Neuronal stem cell (in vitro differentiated cells): ENCODE results near the gene ATP5MG. TPM values are rescaled to one million over a fixed set of nuclear protein-coding genes. Genes with fewer than 3 reads are reported as not detected.
A peak's percentile ranks its signal among the peaks of the same experiment; 100 is the strongest.

ENCODE experiments used
- DNase-seq: peaks from one replicate; pipeline ENCODE4 v3.0.0-alpha.2; 2013; ENCODE audit warnings: low spot score
- H2AFZ ChIP-seq: one replicate; pipeline ENCODE4 v1.6.1; 2013; ENCODE audit warnings: mild to moderate bottlenecking, low read length, inconsistent platforms
- H2AK5ac ChIP-seq: 2 replicates; pipeline ENCODE4 v1.6.1; 2013; ENCODE audit warnings: low read depth, mild to moderate bottlenecking, inconsistent platforms, low read length, moderate library complexity, mixed read lengths
- H2BK120ac ChIP-seq: 2 replicates; pipeline ENCODE4 v1.6.1; 2013; ENCODE audit warnings: low read depth, mild to moderate bottlenecking, inconsistent platforms, low read length, moderate library complexity, mixed read lengths
- H2BK12ac ChIP-seq: one replicate; pipeline ENCODE4 v1.6.1; 2013; ENCODE audit warnings: low read length, inconsistent platforms
- H2BK15ac ChIP-seq: 2 replicates; pipeline ENCODE4 v1.6.1; 2013; ENCODE audit warnings: mild to moderate bottlenecking, low read length, inconsistent platforms, mixed read lengths
- H2BK5ac ChIP-seq: one replicate; pipeline ENCODE4 v1.6.1; 2013; ENCODE audit warnings: inconsistent platforms, mild to moderate bottlenecking, low read length, moderate library complexity
- H3K14ac ChIP-seq: one replicate; pipeline ENCODE4 v1.6.1; 2013; ENCODE audit warnings: low read length, inconsistent platforms
- H3K18ac ChIP-seq: 2 replicates; pipeline ENCODE4 v1.6.1; 2013; ENCODE audit warnings: low read length, inconsistent platforms
- H3K23ac ChIP-seq: 2 replicates; pipeline ENCODE4 v1.6.1; 2013; ENCODE audit warnings: low read depth, mild to moderate bottlenecking, mixed read lengths, low read length, inconsistent platforms; ENCODE audit not compliant: poor library complexity
- H3K27ac ChIP-seq: replicated peaks from 3 replicates; pipeline ENCODE4 v1.5.1; 2013; ENCODE audit warnings: low read length, inconsistent platforms
- H3K27me3 ChIP-seq, 3 experiments: 2 replicates each; pipeline ENCODE4 v1.6.1; 2013; ENCODE audit warnings: low read length in 3 of 3, mild to moderate bottlenecking in 2 of 3, inconsistent platforms in 1 of 3, low read depth in 1 of 3, mixed read lengths in 1 of 3, moderate library complexity in 1 of 3; ENCODE audit not compliant: control insufficient read depth in 3 of 3, insufficient read depth in 3 of 3
- H3K36me3 ChIP-seq, 2 donors: replicated peaks in 1 of 2; 2 replicates each; pipeline ENCODE4 v1.6.1; 2013; ENCODE audit warnings: low read length in 2 of 2; ENCODE audit not compliant: control insufficient read depth in 2 of 2, insufficient read depth in 2 of 2
- H3K4ac ChIP-seq: 2 replicates; pipeline ENCODE4 v1.6.1; 2013; ENCODE audit warnings: inconsistent platforms, mild to moderate bottlenecking, low read length, moderate library complexity
- H3K4me1 ChIP-seq, 2 donors: 1 replicate in 1 of 2; 2 replicates in 1 of 2; pipeline ENCODE4 v1.6.1; 2013; ENCODE audit warnings: low read length in 2 of 2, low read depth in 1 of 2; ENCODE audit not compliant: control insufficient read depth in 2 of 2, insufficient read depth in 1 of 2
- H3K4me2 ChIP-seq: one replicate; pipeline ENCODE4 v1.6.1; 2013; ENCODE audit warnings: mild to moderate bottlenecking, low read length, inconsistent platforms; ENCODE audit not compliant: insufficient read depth, poor library complexity, severe bottlenecking
- H3K4me3 ChIP-seq, 2 donors: 2 replicates each; pipeline ENCODE4 v1.5.1; 2013; ENCODE audit warnings: low read length in 2 of 2, mild to moderate bottlenecking in 2 of 2, inconsistent platforms in 1 of 2, moderate library complexity in 1 of 2
- H3K79me1 ChIP-seq: one replicate; pipeline ENCODE4 v1.6.1; 2013; ENCODE audit warnings: low read depth, mild to moderate bottlenecking, inconsistent platforms, low read length, moderate library complexity
- H3K9ac ChIP-seq: one replicate; pipeline ENCODE4 v1.6.1; 2013; ENCODE audit warnings: mild to moderate bottlenecking, low read depth, low read length, inconsistent platforms; ENCODE audit not compliant: poor library complexity
- H3K9me3 ChIP-seq, 2 donors: replicated peaks in 1 of 2; 2 replicates each; pipeline versions ENCODE3 to v1.6.1; 2013; ENCODE audit warnings: low read length in 2 of 2, mild to moderate bottlenecking in 2 of 2, inconsistent platforms in 1 of 2, low read depth in 1 of 2, mixed read lengths in 1 of 2, moderate library complexity in 1 of 2; ENCODE audit not compliant: control insufficient read depth in 2 of 2, insufficient read depth in 1 of 2
- H4K8ac ChIP-seq: one replicate; pipeline ENCODE4 v1.6.1; 2013; ENCODE audit warnings: low read depth, mild to moderate bottlenecking, inconsistent platforms, low read length, moderate library complexity
- H4K91ac ChIP-seq: one replicate; pipeline ENCODE4 v1.6.1; 2013; ENCODE audit warnings: low read length, low read depth, mild to moderate bottlenecking, inconsistent platforms; ENCODE audit not compliant: poor library complexity
- WGBS, 2 donors: extraction: QIAGEN DNeasy Blood & Tissue Kit; methylation state at CpG; one replicate each; pipeline ENCODE4 v1.1.7; 2013; ENCODE audit warnings: missing lambda C conversion rate in 2 of 2, mixed read lengths in 1 of 2; ENCODE audit not compliant: insufficient read length in 2 of 2, insufficient replicate concordance in 1 of 2; ENCODE audit errors: extremely low coverage in 2 of 2; 5-methylcytosine and 5-hydroxymethylcytosine counted together
- polyA plus RNA-seq, 2 experiments: library from polyadenylated mRNA; stranded (reverse); fragments of 200-250 nt; gene quantifications; one replicate each; pipeline ENCODE4 v1.2.3, GENCODE V29; 2013

ATP5MG gene, protein sequence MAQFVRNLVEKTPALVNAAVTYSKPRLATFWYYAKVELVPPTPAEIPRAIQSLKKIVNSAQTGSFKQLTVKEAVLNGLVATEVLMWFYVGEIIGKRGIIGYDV
- polyA plus RNA-seq (2013, experiment 1 of 2), result 596 TPM
- polyA plus RNA-seq (2013, experiment 2 of 2), result 596 TPM

DNA sequence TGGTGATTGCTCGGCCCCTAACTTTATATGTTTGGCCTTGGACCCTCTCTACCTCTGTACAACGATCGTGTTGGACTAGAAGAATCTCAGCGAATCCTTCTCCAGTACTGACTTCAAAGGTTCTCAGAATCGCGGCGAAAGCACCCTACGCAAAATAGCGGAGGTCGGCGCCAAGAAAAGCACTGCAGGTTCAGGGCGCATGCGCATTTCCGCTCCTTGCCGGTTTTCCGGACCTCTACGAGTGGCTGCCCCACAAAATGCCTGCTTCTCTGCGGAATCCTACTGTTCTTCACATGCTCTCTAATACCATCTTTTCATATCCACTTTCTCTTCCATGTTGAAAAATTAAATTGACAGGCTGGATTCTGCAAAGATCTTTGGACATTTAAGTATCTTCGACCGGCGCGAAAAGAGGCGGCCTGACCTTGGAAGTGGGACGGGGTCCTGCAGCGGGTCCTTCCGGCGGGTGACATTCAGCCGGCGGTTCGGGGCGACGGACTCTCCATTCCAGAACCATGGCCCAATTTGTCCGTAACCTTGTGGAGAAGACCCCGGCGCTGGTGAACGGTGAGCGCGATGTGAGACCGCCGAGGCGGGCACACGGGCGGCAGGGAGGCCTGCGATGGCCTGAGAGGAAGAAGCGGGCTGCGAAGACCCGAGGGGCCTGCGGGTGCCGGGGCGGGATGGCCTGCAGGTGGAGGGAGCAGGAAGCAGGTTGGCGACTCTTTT lies at the start of gene ATP5MG:
Gene ATP5MG, plus strand, starts transcription at position 456 of the 729 bp plus-strand sequence. Its CDS starts 60 bp downstream, at position 516.
- Histone ChIP-seq H3K14ac (no peak within 1 kb of the TSS), H3K4ac (no peak within 1 kb of the TSS), H3K4me2 (peak within 1 kb of the TSS; percentile 71), H4K8ac (no peak within 1 kb of the TSS), H4K91ac (no peak within 1 kb of the TSS), H3K23ac (peak within 1 kb of the TSS; percentile 76), H2BK12ac (no peak within 1 kb of the TSS), H2AK5ac (no peak within 1 kb of the TSS), H2BK15ac (no peak within 1 kb of the TSS), H2BK120ac (no peak within 1 kb of the TSS), H3K4me1 (peaks cover 2 to 5% of the 10 kb centered on the region in 2 donors), H2AFZ (peak within 1 kb of the TSS; percentile 82), H3K9me3 (no peaks in the 10 kb centered on the region), H3K4me3 (peak within 1 kb of the TSS; percentile 71 to 89), H2BK5ac (no peak within 1 kb of the TSS), H3K27ac (peak within 1 kb of the TSS; percentile 42), H3K18ac (peak within 1 kb of the TSS; percentile 85), H3K36me3 (peaks cover 0 to 58% of the 10 kb centered on the region in 2 donors), H3K9ac (peak within 1 kb of the TSS; percentile 89), H3K27me3 (no peaks in the 10 kb centered on the region), H3K79me1 (peaks cover 3% of the 10 kb centered on the region)
- peak; percentile 82 for DNase-seq
- no CpG with 5 or more reads among the region's 51 CpGs for WGBS, 2 donors

DNA sequence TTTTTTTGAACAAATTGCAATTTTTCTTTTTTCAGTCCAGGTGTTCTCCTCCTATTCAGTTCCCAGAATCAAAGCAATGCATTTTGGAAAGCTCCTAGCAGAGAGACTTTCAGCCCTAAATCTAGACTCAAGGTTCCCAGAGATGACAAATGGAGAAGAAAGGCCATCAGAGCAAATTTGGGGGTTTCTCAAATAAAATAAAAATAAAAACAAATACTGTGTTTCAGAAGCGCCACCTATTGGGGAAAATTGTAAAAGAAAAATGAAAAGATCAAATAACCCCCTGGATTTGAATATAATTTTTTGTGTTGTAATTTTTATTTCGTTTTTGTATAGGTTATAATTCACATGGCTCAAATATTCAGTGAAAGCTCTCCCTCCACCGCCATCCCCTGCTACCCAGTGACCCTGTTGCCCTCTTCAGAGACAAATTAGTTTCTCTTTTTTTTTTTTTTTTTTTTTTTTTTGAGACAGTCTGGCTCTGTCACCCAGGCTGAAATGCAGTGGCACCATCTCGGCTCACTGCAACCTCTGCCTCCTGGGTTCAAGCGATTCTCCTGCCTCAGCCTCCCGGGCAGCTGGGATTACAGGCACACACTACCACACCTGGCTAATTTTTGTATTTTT lies 48.2 kb upstream of the ATP5MG start:
- H4K8ac ChIP-seq, result no peak overlapping the region
- no CpG with 5 or more reads among the region's 6 CpGs for WGBS, 2 donors
- H3K36me3 ChIP-seq, result no peaks in the 10 kb centered on the region
- H3K4ac ChIP-seq, result no peak overlapping the region
- peaks cover 0 to 22% (median 5%) of the 10 kb centered on the region in 3 experiments for H3K27me3 ChIP-seq
- no peak overlapping the region for H2AK5ac ChIP-seq
- H3K9me3 ChIP-seq, result peaks cover 0 to 2% of the 10 kb centered on the region in 2 donors
- no peak overlapping the region for H4K91ac ChIP-seq
- H3K4me3 ChIP-seq, result no peak overlapping the region
- no peaks in the 10 kb centered on the region for H3K4me1 ChIP-seq
- no peak overlapping the region for H3K23ac ChIP-seq
- no peak overlapping the region for H2AFZ ChIP-seq
- no peak overlapping the region for H3K27ac ChIP-seq
- no peak overlapping the region for H2BK12ac ChIP-seq
- no peak overlapping the region for H2BK120ac ChIP-seq
- H3K18ac ChIP-seq, result no peak overlapping the region
- no peak overlapping the region for H3K9ac ChIP-seq
- H3K79me1 ChIP-seq, result no peaks in the 10 kb centered on the region
- H2BK15ac ChIP-seq, result no peak overlapping the region
- no peak overlapping the region for H2BK5ac ChIP-seq
- no peak overlapping the region for H3K4me2 ChIP-seq
- DNase-seq, result no peak
- H3K14ac ChIP-seq, result no peak overlapping the region

DNA sequence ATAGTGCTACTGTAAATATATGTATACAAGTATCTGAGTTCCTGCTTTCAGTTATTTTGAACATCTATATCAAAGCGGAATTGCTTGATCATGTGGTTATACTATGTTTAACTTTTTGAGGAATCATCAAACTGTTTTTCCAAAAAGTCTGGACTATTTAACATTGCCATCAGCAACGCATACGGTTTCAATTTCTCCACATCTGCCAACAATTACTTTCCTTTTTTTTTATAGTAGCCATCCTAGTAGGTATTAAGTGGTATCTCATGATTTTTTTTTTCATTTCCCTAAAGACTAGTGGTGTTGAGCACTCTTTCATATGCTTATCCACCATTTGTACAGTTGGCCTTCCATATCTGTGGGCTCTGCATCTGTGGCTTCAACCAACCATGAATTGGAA lies 43.3 kb upstream of the ATP5MG start:
- H3K27ac ChIP-seq, result no peak overlapping the region
- WGBS, 2 donors, result no CpG with 5 or more reads among the region's 3 CpGs

More for the DNA sequence above, 43.3 kb upstream of the ATP5MG start:
- H3K23ac ChIP-seq, result no peak overlapping the region
- no peak overlapping the region for H3K4me3 ChIP-seq
- H3K4me2 ChIP-seq, result no peak overlapping the region
- no peak overlapping the region for H2BK120ac ChIP-seq
- no peak overlapping the region for H2BK15ac ChIP-seq
- H2BK12ac ChIP-seq, result no peak overlapping the region
- H3K9me3 ChIP-seq, result peaks cover 0 to 2% of the 10 kb centered on the region in 2 donors
- DNase-seq, result no peak
- peaks cover 2 to 5% of the 10 kb centered on the region in 2 donors for H3K4me1 ChIP-seq
- H3K14ac ChIP-seq, result no peak overlapping the region
- H4K91ac ChIP-seq, result no peak overlapping the region
- peak overlapping the region; percentile 87 for H2AFZ ChIP-seq
- no peak overlapping the region for H3K4ac ChIP-seq
- no peaks in the 10 kb centered on the region for H3K27me3 ChIP-seq
- no peak overlapping the region for H3K18ac ChIP-seq
- H3K9ac ChIP-seq, result no peak overlapping the region
- H4K8ac ChIP-seq, result no peak overlapping the region
- no peak overlapping the region for H2AK5ac ChIP-seq
- H3K36me3 ChIP-seq, result no peaks in the 10 kb centered on the region
- H3K79me1 ChIP-seq, result no peaks in the 10 kb centered on the region
- no peak overlapping the region for H2BK5ac ChIP-seq
